Thyroid gland (tissue), 4 donors: ENCODE data around the gene SH3BGRL.

Experiments
- POLR2A ChIP-seq, 2 donors: fragments of 450-650 bp; IDR thresholded peaks; one replicate each; pipeline ENCODE4 v1.6.1; 2017; ENCODE audit warnings: antibody characterized with exemption in 2 of 2, mild to moderate bottlenecking in 2 of 2, moderate library complexity in 1 of 2
- TF ChIP-seq, protein P1 (sequence below), 6 experiments: fragments of 200-600 bp in 3 of 6; fragments of 450-650 bp in 3 of 6; sonication (generic) in 3 of 6; IDR thresholded peaks; one replicate each; pipeline ENCODE4 v1.5.1; 2016 to 2019; ENCODE audit warnings: antibody characterized with exemption in 6 of 6, mild to moderate bottlenecking in 2 of 6, inconsistent platforms in 1 of 6, moderate library complexity in 1 of 6

GRCh38 chrX:81337805-81338204 is 135.9 kb downstream of the SH3BGRL start:
- TF ChIP-seq, protein P1, sequence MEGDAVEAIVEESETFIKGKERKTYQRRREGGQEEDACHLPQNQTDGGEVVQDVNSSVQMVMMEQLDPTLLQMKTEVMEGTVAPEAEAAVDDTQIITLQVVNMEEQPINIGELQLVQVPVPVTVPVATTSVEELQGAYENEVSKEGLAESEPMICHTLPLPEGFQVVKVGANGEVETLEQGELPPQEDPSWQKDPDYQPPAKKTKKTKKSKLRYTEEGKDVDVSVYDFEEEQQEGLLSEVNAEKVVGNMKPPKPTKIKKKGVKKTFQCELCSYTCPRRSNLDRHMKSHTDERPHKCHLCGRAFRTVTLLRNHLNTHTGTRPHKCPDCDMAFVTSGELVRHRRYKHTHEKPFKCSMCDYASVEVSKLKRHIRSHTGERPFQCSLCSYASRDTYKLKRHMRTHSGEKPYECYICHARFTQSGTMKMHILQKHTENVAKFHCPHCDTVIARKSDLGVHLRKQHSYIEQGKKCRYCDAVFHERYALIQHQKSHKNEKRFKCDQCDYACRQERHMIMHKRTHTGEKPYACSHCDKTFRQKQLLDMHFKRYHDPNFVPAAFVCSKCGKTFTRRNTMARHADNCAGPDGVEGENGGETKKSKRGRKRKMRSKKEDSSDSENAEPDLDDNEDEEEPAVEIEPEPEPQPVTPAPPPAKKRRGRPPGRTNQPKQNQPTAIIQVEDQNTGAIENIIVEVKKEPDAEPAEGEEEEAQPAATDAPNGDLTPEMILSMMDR (IDR thresholded peaks at IDR 0.05), result no peak
- TF ChIP-seq POLR2A (IDR thresholded peaks at IDR 0.05), result no peak
